GM21528 (cell line): ENCODE data around the gene SLC35E1.
"Not testable (repeated sequence)": the region's sequence is repeated elsewhere in the genome, so short reads cannot be mapped to it uniquely, and the experiment has no call there.

Source experiments
- ATAC-seq: cut with Tn5 transposase; IDR thresholded peaks from one replicate; pipeline ENCODE4 v1.9.1; 2021; ENCODE audit warnings: mild to moderate bottlenecking, moderate library complexity; ENCODE audit not compliant: unreplicated experiment, low FRiP score

SLC35E1 gene

GRCh38 chr19:16506961-16507360 lies 65.3 kb downstream of the SLC35E1 start:
- no peak for ATAC-seq

- not testable (repeated sequence) for ATAC-seq
These were observed 66.1 kb downstream of the SLC35E1 start for GRCh38 chr19:16506161-16506560.

GRCh38 chr19:16504271-16504670 lies 67.9 kb downstream of the SLC35E1 start:
- no peak for ATAC-seq
